WTC11 (cell line): ENCODE measurements around the gene CELSR3.

Experiments used
- CREB1 ChIP-seq: sonication (generic); formaldehyde crosslinking; IDR thresholded peaks from 2 replicates; pipeline ENCODE4 v1.8.0; 2023; ENCODE audit warnings: mild to moderate bottlenecking, missing genetic modification reagents
- CTCF ChIP-seq: fragments of 200-600 bp; IDR thresholded peaks from 2 replicates; pipeline ENCODE4 v1.8.0; 2022; ENCODE audit warnings: antibody characterized with exemption
- FOXP1 ChIP-seq: sonication (generic); formaldehyde crosslinking; IDR thresholded peaks from 2 replicates; pipeline ENCODE4 v1.8.0; 2022; ENCODE audit warnings: missing genetic modification reagents, mild to moderate bottlenecking, moderate library complexity, borderline replicate concordance
- GTF2I ChIP-seq: fragments of 250-450 bp; sonication (Bioruptor Pico); conservative IDR thresholded peaks from 2 replicates; pipeline ENCODE4 v1.4.0; 2021; ENCODE audit warnings: mild to moderate bottlenecking
- IRF2 ChIP-seq: sonication (generic); formaldehyde crosslinking; IDR thresholded peaks from 2 replicates; pipeline ENCODE4 v1.8.0; 2022; ENCODE audit warnings: low read depth, missing genetic modification reagents, borderline replicate concordance
- JUN ChIP-seq: sonication (generic); formaldehyde crosslinking; IDR thresholded peaks from 2 replicates; pipeline ENCODE4 v1.8.0; 2023; ENCODE audit warnings: mild to moderate bottlenecking, missing genetic modification reagents
- SMAD3 ChIP-seq: sonication (generic); formaldehyde crosslinking; IDR thresholded peaks from 2 replicates; pipeline ENCODE4 v1.8.0; 2022; ENCODE audit warnings: missing genetic modification reagents, mild to moderate bottlenecking, borderline replicate concordance
- USF1 ChIP-seq: sonication (generic); formaldehyde crosslinking; IDR thresholded peaks from 2 replicates; pipeline ENCODE4 v1.8.0; 2022; ENCODE audit warnings: mild to moderate bottlenecking, missing genetic modification reagents
- ZBTB21 ChIP-seq: sonication (generic); formaldehyde crosslinking; IDR thresholded peaks from 2 replicates; pipeline ENCODE4 v1.8.1; 2023; ENCODE audit warnings: mild to moderate bottlenecking, missing genetic modification reagents, borderline replicate concordance

- no peak for TF ChIP-seq FOXP1 (CRISPR knock-in tag)
- TF ChIP-seq CREB1 (CRISPR knock-in tag) = no peak
- no peak for TF ChIP-seq JUN (CRISPR knock-in tag)
- TF ChIP-seq CTCF = no peak
- TF ChIP-seq ZBTB21 (CRISPR knock-in tag) = no peak
- no peak for TF ChIP-seq SMAD3
- no peak for TF ChIP-seq GTF2I (CRISPR knock-in tag)
- TF ChIP-seq USF1 (CRISPR knock-in tag) = no peak
- TF ChIP-seq IRF2 (CRISPR knock-in tag) = no peak
Observed at GRCh38 chr3:48682786-48683185, 20.1 kb upstream of the CELSR3 start.
